AG04450 (cell line): Measurements from ENCODE around the gene SIN3A. TPM values are rescaled to one million over a fixed set of nuclear protein-coding genes. Genes with fewer than 3 reads are reported as not detected.

Source experiments
- CTCF ChIA-PET: fragments of 300-600, 350-600 bp; formaldehyde crosslinking; extraction: SDS; loops from one replicate; lab custom pipeline; 2022; ENCODE audit warnings: antibody characterized with exemption, inconsistent platforms; lab: Charles Lee
- POLR2A ChIA-PET: fragments of 350-600 bp; formaldehyde crosslinking; extraction: SDS; loops from one replicate; lab custom pipeline; 2021; ENCODE audit warnings: antibody characterized with exemption, inconsistent platforms; lab: Yijun Ruan, JAX
- DNase-seq: peaks from one replicate; pipeline ENCODE4 v3.0.0-alpha.2; 2011; ENCODE audit warnings: low read depth, low spot score
- H3K27ac ChIP-seq: one replicate; pipeline ENCODE4 v1.5.1; 2012; ENCODE audit warnings: low read depth, low read length, control low read depth
- H3K27me3 ChIP-seq: one replicate; pipeline ENCODE4 v1.6.0; 2012; ENCODE audit warnings: low read length; ENCODE audit not compliant: control insufficient read depth, insufficient read depth
- H3K4me3 ChIP-seq: 2 replicates; pipeline ENCODE4 v1.5.1; 2011; ENCODE audit warnings: mild to moderate bottlenecking, low read depth, low read length, control low read depth
- H3K9me3 ChIP-seq: 2 replicates; pipeline ENCODE4 v1.5.1; 2012; ENCODE audit warnings: low read length; ENCODE audit not compliant: control insufficient read depth, insufficient read depth
- CTCF ChIP-seq: IDR thresholded peaks from 2 replicates; pipeline ENCODE4 v1.5.1; 2011; ENCODE audit warnings: low read depth, low read length, control low read depth, inconsistent platforms
- polyA plus RNA-seq: library from polyadenylated mRNA; depleted of rRNA; stranded (reverse); fragments of >200 nt; gene quantifications from 2 replicates; pipeline ENCODE4 v1.2.3, GENCODE V29; 2011

SIN3A gene
- polyA plus RNA-seq, 1 experiment = 28.0 TPM

DNA sequence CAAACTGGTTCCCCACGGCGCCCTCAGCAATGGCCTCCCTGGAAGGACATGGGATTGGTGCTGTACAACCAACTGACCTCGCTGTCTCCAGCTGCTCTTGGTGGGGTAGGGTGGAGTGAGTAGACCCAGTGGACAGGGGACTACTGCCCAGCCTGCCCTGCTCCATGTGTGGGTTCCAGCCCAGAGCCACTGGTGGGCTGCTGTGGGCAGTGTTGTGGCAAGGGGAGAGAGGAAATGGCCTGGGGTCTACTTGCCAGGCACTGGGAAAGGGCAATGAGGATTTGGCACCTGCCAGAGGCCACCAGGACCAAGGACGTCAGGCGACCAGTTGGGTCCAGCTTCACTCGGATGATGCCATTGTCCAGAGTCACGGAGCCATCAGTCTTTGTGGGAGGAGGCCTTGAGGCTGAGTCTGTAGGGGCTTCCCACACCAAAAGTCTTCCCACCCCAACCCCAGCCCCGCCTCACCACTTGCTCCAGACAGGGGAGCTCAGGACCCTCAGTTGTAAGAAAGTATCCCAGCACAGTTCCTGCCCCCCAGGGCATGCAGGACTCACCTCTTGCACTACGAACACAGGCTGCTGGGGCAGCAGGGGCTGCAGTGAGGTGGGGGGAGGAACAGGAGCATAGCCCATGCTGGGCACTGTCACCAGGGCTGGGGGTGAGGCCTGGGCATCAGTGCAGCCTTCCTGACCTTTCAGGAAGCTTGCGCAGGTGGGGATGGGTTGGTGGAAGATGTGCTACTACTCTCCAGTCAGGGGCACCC is 92.5 kb downstream of the SIN3A start:
- Histone ChIP-seq H3K27me3 (no peaks in the 10 kb centered on the region), H3K27ac (no peak overlapping the region), H3K9me3 (no peaks in the 10 kb centered on the region; the same call in 1 of the 2 replicates), H3K4me3 (no peak overlapping the region)
- TF ChIP-seq CTCF = no peak
- ChIA-PET POLR2A (interaction anchor here (0.5 to 1.3 kb wide), 2 partner anchors 9 to 11 kb away, joined by 3 to 5 read pairs; no protein-coding TSS in a partner anchor), CTCF (interaction anchor here (0.8 kb wide), 1 partner anchor 9 kb away, joined by 8 read pairs; no protein-coding TSS in a partner anchor)
- DNase-seq = no peak

GRCh38 chr15:75357976-75358673 is 93.4 kb downstream of the SIN3A start:
- ChIA-PET CTCF (no interaction called here), POLR2A (no interaction called here)
- H3K27me3 ChIP-seq = no peaks in the 10 kb centered on the region
- no peak for TF ChIP-seq CTCF
- no peak overlapping the region for H3K27ac ChIP-seq
- H3K9me3 ChIP-seq = no peaks in the 10 kb centered on the region; the same call in 1 of the 2 replicates
- DNase-seq = no peak
- H3K4me3 ChIP-seq = no peak overlapping the region

DNA sequence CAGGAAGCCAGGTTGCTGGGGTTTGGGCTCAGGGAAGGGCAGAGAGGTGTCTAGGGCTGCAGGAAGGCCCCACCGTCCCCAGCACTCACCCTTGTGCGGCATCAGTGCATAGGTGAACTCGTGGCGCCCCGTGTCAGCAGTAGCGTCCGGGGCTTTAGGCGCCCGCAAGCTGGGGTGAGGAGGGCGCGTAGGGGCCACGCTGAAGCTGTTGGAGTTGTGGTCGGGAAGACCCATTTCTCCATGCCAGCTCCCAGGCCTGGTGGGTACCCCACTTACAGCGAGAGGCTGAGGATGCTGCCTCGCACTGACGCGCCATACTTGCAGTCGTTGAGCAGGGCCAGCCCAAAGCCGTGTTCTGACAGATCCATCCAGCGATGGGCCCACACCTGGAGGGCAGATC is 95.0 kb downstream of the SIN3A start:
- Histone ChIP-seq H3K9me3 (no peaks in the 10 kb centered on the region), H3K27ac (no peak overlapping the region), H3K4me3 (no peak overlapping the region), H3K27me3 (no peaks in the 10 kb centered on the region)
- no peak for DNase-seq
- CTCF ChIA-PET = interaction anchor here (2.1 kb wide), 1 partner anchor 11 kb away, joined by 9 read pairs; the partner anchor contains the start of gene MAN2C1
- TF ChIP-seq CTCF = no peak
- POLR2A ChIA-PET = no interaction called here

DNA sequence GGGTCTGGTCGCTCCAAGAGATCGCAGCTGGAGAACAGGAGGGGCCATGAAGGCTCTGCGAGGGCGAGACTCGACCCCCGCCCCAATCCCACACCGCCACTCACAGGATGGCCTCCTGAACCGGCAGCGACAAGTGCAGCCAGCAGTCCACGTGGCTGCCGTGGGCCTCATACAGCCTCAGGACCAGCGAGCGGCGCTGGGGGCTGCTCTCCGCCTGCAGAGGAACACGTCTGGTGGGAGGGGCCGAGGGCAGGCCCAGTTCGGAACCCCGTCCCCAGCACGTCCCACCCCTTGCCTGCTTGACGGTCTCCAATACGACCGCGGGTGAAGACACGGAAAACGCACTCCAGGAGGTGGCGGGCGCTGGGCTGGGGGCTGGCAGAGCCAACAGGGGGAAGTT is 95.5 kb downstream of the SIN3A start:
- Histone ChIP-seq H3K27ac (no peak overlapping the region), H3K4me3 (no peak overlapping the region), H3K9me3 (no peaks in the 10 kb centered on the region), H3K27me3 (no peaks in the 10 kb centered on the region)
- CTCF ChIA-PET = interaction anchor here (2.1 kb wide), 1 partner anchor 12 kb away, joined by 9 read pairs; the partner anchor contains the start of gene MAN2C1
- DNase-seq = no peak
- TF ChIP-seq CTCF = no peak
- POLR2A ChIA-PET = no interaction called here

- Histone ChIP-seq H3K27me3 (no peaks in the 10 kb centered on the region), H3K9me3 (no peaks in the 10 kb centered on the region), H3K4me3 (no peak overlapping the region), H3K27ac (no peak overlapping the region)
- TF ChIP-seq CTCF = no peak
- ChIA-PET CTCF (interaction anchor here (2.1 kb wide), 1 partner anchor 12 kb away, joined by 9 read pairs; the partner anchor contains the start of gene MAN2C1), POLR2A (no interaction called here)
- no peak for DNase-seq
These were observed 96.1 kb downstream of the SIN3A start for GRCh38 chr15:75355369-75355768.
